Gastroesophageal sphincter (tissue), 3 donors: ENCODE results near the gene SDF2L1.

Experiments
- POLR2A ChIP-seq, 2 donors: fragments of 450-650 bp; IDR thresholded peaks; one replicate each; pipeline ENCODE4 v1.6.1; 2017; ENCODE audit warnings: antibody characterized with exemption in 2 of 2, mild to moderate bottlenecking in 2 of 2, moderate library complexity in 1 of 2
- POLR2AphosphoS5 ChIP-seq: sonication (generic); formaldehyde crosslinking; IDR thresholded peaks from one replicate; pipeline ENCODE4 v1.6.1; 2017; ENCODE audit warnings: antibody characterized with exemption
- TF ChIP-seq, protein P1 (sequence below), 4 experiments: fragments of 200-600 bp in 2 of 4; fragments of 450-650 bp in 2 of 4; sonication (generic) in 1 of 4; IDR thresholded peaks; one replicate each; pipeline ENCODE4 v1.5.1; 2017 to 2019; ENCODE audit warnings: antibody characterized with exemption in 4 of 4, mild to moderate bottlenecking in 2 of 4, moderate library complexity in 2 of 4

DNA sequence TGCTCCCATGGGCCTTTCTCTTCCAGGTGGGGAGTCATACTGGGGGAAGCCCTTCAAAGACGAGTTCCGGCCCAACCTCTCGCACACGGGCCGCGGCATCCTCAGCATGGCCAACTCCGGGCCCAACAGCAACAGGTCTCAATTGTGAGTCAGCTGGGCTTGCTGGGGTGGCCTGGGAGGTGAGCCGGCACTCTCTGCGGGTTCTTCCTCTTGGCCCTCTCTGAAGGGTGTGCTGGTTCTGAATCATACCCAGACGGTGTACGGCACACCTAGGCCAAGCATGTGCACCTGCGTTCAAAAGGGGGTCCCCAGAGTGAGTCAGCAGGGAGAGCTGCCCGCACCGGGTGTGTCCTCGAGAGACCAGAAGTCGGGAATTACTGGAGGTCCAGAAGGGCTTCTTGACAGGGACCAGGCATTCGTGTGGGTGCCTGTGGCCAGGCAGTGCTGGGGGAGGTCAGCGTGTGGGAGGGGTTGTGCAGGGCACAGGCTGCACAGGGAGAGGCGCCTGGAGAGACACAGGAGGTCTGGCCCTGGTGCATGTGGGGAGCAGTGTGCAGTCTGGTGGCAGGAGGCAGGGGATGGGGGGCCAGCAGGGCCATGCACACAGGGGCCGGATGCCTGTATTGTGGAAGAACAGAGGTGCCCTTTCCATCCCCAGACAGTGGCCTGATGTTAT, 46.7 kb downstream of the SDF2L1 start:
- TF ChIP-seq, protein P1, sequence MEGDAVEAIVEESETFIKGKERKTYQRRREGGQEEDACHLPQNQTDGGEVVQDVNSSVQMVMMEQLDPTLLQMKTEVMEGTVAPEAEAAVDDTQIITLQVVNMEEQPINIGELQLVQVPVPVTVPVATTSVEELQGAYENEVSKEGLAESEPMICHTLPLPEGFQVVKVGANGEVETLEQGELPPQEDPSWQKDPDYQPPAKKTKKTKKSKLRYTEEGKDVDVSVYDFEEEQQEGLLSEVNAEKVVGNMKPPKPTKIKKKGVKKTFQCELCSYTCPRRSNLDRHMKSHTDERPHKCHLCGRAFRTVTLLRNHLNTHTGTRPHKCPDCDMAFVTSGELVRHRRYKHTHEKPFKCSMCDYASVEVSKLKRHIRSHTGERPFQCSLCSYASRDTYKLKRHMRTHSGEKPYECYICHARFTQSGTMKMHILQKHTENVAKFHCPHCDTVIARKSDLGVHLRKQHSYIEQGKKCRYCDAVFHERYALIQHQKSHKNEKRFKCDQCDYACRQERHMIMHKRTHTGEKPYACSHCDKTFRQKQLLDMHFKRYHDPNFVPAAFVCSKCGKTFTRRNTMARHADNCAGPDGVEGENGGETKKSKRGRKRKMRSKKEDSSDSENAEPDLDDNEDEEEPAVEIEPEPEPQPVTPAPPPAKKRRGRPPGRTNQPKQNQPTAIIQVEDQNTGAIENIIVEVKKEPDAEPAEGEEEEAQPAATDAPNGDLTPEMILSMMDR (IDR thresholded peaks at IDR 0.05), result no peak
- TF ChIP-seq POLR2A (IDR thresholded peaks at IDR 0.05) (no peak), POLR2AphosphoS5 (no peak)
